ENCODE measurements around the gene AQP5.

Gene AQP5

DNA sequence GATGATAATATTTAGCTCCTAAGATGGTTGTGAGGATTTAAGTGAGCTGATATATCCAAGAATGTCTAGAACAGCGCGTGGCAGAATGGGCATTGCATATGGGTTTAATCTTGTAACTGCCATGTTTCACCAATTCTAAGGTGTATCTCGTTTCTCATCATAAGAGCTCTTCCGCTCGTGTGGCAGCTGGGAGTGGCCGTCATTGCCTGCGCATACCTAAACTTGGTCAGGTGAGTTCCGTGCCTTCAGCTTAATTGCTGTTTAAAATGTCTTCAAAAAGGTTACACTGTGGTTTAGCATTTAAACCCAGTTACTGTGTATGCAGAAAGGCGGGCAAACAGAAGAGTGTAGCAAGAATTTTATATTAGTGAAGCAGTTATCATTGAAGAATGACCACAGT is 15.6 kb upstream of the AQP5 start:
- H3K9me3 ChIP-seq (ENCODE audit: control insufficient read depth, low read depth, low read length), result no peaks in the 10 kb centered on the region
- peaks cover 9% of the 10 kb centered on the region for H3K27me3 ChIP-seq (ENCODE audit: control insufficient read depth, insufficient read depth, low read length)
- no peak overlapping the region for H3K9ac ChIP-seq (ENCODE audit: low read length)
- H3K36me3 ChIP-seq (ENCODE audit: control insufficient read depth, low read depth, low read length), result no peaks in the 10 kb centered on the region
- no peak overlapping the region for H3K4me3 ChIP-seq (ENCODE audit: low read length)
- peaks cover 18% of the 10 kb centered on the region for H3K4me1 ChIP-seq (ENCODE audit: control insufficient read depth, low read depth, low read length)
- H3K27ac ChIP-seq (ENCODE audit: low read length), result no peak overlapping the region

GRCh38 chr12:49946497-49946896 is 15.2 kb upstream of the AQP5 start:
- Histone ChIP-seq H3K27me3 (ENCODE audit: control insufficient read depth, insufficient read depth, low read length) (peaks cover 9% of the 10 kb centered on the region), H3K9ac (ENCODE audit: low read length) (no peak overlapping the region), H3K27ac (ENCODE audit: low read length) (no peak overlapping the region), H3K9me3 (ENCODE audit: control insufficient read depth, low read depth, low read length) (no peaks in the 10 kb centered on the region), H3K36me3 (ENCODE audit: control insufficient read depth, low read depth, low read length) (no peaks in the 10 kb centered on the region), H3K4me1 (ENCODE audit: control insufficient read depth, low read depth, low read length) (peaks cover 18% of the 10 kb centered on the region), H3K4me3 (ENCODE audit: low read length) (no peak overlapping the region)

DNA sequence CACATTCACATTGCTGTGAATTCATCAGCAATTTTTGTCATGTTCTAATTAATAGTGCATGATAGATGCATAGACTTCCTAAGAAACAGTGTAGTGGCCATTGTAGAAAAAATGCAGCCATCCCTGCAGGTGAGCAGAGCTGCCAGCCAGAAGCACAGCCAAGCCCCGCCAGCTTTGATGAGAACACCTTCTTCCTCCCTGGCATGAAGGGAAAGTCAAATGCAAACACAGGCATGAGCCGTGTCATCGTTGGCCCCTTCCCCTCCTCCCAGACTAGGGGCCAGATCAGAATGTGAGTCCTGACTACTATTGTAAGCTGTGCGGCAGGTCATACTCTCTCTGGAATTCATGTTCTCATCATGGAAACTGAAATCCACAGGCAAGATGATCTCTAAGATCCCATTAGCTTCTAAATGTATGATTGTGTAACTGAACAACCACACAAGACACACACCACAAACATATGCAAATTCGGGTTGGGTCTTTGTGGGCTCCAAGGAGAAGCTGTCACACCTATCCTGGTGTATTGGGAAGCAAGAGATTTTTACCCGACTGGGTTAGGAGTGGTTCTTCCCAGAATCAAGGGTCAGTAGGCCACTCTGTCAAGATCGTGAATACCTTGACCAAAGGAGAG is 14.0 kb upstream of the AQP5 start:
- Histone ChIP-seq H3K27me3 (ENCODE audit: control insufficient read depth, insufficient read depth, low read length) (peaks cover 9% of the 10 kb centered on the region), H3K9me3 (ENCODE audit: control insufficient read depth, low read depth, low read length) (no peaks in the 10 kb centered on the region), H3K4me3 (ENCODE audit: low read length) (no peak overlapping the region), H3K36me3 (ENCODE audit: control insufficient read depth, low read depth, low read length) (no peaks in the 10 kb centered on the region), H3K9ac (ENCODE audit: low read length) (no peak overlapping the region), H3K27ac (ENCODE audit: low read length) (no peak overlapping the region), H3K4me1 (ENCODE audit: control insufficient read depth, low read depth, low read length) (peaks cover 18% of the 10 kb centered on the region)

DNA sequence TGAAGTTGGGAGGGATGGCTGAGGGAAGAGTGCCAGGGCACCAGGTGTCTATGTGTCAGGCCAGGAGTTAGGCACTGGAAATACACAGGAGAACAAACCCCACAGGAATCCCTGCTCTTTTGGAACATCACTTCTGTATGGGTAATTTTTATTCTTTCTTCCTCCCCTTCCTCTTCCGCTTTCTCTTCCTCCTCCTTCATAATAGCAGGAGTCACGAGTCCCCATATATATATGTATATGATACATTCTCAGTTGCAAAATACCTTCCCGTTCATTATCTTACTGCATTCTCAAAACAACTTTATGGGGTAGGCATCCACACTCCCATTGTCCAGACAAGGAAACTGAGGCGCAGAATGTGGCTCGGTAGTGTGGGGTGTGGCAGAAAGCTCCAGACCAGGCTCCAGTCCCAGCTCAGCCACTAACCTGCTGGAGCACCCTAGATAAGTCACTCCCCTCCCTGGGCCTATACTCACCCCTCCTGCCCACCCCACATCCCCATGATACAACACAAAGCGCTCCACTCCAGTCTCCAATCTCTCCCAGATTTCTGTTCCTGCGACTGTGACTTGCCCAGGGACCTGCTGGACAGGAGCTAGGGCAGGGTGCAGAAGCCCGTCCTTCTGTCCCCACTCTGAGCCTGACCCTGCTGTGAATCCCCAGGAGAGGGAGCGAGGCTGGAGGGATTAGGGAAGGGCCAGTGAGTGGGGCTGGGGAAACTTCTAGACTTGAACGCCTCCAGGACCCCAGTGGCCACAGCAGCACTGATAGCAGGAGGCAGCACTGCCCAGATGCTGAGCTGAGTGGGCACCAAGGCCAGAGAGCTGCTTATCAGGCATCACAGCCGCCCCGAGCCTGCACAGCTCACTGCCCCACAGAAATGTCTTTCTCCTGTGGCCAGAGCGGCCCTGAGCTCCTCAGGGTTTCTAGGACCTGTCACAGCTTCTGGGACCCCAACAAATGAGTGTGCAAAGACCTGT is 12.5 kb upstream of the AQP5 start:
- Histone ChIP-seq H3K27ac (ENCODE audit: low read length) (no peak overlapping the region), H3K36me3 (ENCODE audit: control insufficient read depth, low read depth, low read length) (no peaks in the 10 kb centered on the region), H3K27me3 (ENCODE audit: control insufficient read depth, insufficient read depth, low read length) (peaks cover 9% of the 10 kb centered on the region), H3K4me3 (ENCODE audit: low read length) (no peak overlapping the region), H3K4me1 (ENCODE audit: control insufficient read depth, low read depth, low read length) (peaks cover 18% of the 10 kb centered on the region), H3K9ac (ENCODE audit: low read length) (no peak overlapping the region), H3K9me3 (ENCODE audit: control insufficient read depth, low read depth, low read length) (no peaks in the 10 kb centered on the region)

- no peaks in the 10 kb centered on the region for H3K9me3 ChIP-seq (ENCODE audit: control insufficient read depth, low read depth, low read length)
- H3K36me3 ChIP-seq (ENCODE audit: control insufficient read depth, low read depth, low read length), result no peaks in the 10 kb centered on the region
- H3K27me3 ChIP-seq (ENCODE audit: control insufficient read depth, insufficient read depth, low read length), result peaks cover 3% of the 10 kb centered on the region
- no peak overlapping the region for H3K9ac ChIP-seq (ENCODE audit: low read length)
- no peak overlapping the region for H3K27ac ChIP-seq (ENCODE audit: low read length)
- H3K4me3 ChIP-seq (ENCODE audit: low read length), result no peak overlapping the region
- peaks cover 18% of the 10 kb centered on the region for H3K4me1 ChIP-seq (ENCODE audit: control insufficient read depth, low read depth, low read length)
Measured at GRCh38 chr12:49949866-49950265, 11.8 kb upstream of the AQP5 start.

- Histone ChIP-seq H3K36me3 (ENCODE audit: control insufficient read depth, low read depth, low read length) (no peaks in the 10 kb centered on the region), H3K9me3 (ENCODE audit: control insufficient read depth, low read depth, low read length) (no peaks in the 10 kb centered on the region), H3K4me1 (ENCODE audit: control insufficient read depth, low read depth, low read length) (peaks cover 15% of the 10 kb centered on the region), H3K9ac (ENCODE audit: low read length) (no peak within 1 kb of the TSS), H3K27ac (ENCODE audit: low read length) (no peak within 1 kb of the TSS), H3K4me3 (ENCODE audit: low read length) (no peak within 1 kb of the TSS), H3K27me3 (ENCODE audit: control insufficient read depth, insufficient read depth, low read length) (peaks cover under 1% of the 10 kb centered on the region)
Measured at GRCh38 chr12:49950273-49951251, 11.1 kb upstream of the AQP5 start, which contains the start of gene AQP2. TSS of gene AQP2 (plus strand) at chr12:49950737. CDS start at chr12:49950831, 94 bp downstream.

DNA sequence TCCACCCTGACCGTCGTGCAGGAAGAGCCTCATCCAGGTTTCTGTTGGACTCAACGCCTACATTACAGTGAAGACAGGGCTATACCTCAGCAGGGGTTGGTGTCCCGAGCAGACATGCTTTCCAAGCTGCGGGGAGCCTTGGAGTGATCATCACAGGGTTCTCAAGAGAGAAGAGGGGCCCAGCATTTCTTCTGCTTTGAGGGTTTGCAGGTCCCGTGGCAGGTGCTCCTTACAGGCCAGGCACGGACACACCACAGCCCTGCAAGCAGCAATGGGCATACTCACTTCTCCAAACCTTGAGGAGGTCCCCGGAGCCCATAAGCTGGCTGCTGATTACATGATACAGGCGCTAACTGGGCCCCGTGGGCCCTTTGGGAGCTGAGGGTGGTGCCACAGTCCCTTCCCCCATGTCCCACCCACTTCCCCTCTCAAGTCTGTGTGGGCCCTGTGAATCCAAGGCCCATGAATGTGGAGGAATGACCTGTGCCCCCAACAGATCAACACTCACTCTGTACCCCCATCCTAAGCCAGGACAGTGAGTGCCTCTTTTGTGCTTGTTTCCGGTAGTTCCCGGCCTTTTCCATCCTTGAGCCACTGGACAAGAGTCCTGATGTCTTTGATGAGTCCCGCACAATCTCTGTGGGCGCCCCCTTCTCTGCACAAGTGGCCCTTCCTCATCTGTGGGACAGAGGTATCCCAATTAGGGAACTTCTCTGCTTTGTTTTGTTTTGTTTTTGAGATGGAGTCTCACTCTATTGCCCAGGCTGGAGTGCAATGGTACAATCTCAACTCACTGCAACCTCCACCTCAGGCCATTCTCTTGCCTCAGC is 10.0 kb upstream of the AQP5 start:
- Histone ChIP-seq H3K9me3 (ENCODE audit: control insufficient read depth, low read depth, low read length) (no peaks in the 10 kb centered on the region), H3K9ac (ENCODE audit: low read length) (no peak overlapping the region), H3K27ac (ENCODE audit: low read length) (no peak overlapping the region), H3K4me3 (ENCODE audit: low read length) (no peak overlapping the region), H3K4me1 (ENCODE audit: control insufficient read depth, low read depth, low read length) (peaks cover 7% of the 10 kb centered on the region), H3K36me3 (ENCODE audit: control insufficient read depth, low read depth, low read length) (no peaks in the 10 kb centered on the region), H3K27me3 (ENCODE audit: control insufficient read depth, insufficient read depth, low read length) (peaks cover 3% of the 10 kb centered on the region)

- no peak overlapping the region for H3K27ac ChIP-seq (ENCODE audit: low read length)
- no peaks in the 10 kb centered on the region for H3K9me3 ChIP-seq (ENCODE audit: control insufficient read depth, low read depth, low read length)
- no peak overlapping the region for H3K4me3 ChIP-seq (ENCODE audit: low read length)
- no peak overlapping the region for H3K9ac ChIP-seq (ENCODE audit: low read length)
- H3K36me3 ChIP-seq (ENCODE audit: control insufficient read depth, low read depth, low read length), result no peaks in the 10 kb centered on the region
- H3K27me3 ChIP-seq (ENCODE audit: control insufficient read depth, insufficient read depth, low read length), result peaks cover 9% of the 10 kb centered on the region
- H3K4me1 ChIP-seq (ENCODE audit: control insufficient read depth, low read depth, low read length), result peaks cover 5% of the 10 kb centered on the region
Measured at GRCh38 chr12:49952391-49953055, 9.1 kb upstream of the AQP5 start.

DNA sequence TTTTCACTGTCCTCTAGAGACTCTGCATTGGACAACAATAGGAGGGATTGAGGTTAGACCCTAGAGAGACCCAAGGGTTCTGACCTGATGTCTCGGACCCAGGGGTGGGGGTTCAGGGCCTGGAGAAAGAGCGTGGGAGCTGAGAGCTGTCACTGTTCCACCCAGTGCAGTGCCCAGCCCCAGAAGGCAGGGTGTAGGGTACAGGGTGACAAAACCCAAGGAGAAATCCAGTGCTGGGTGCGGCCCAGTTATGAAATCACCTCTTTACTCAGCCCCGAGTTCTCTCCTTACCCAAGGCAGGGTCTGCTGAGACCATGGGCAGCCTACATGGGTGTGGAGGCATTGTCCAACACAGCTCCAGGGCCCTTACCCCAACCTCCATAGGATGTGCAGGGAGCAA is 8.5 kb upstream of the AQP5 start:
- Histone ChIP-seq H3K27ac (ENCODE audit: low read length) (no peak overlapping the region), H3K27me3 (ENCODE audit: control insufficient read depth, insufficient read depth, low read length) (peaks cover 9% of the 10 kb centered on the region), H3K4me1 (ENCODE audit: control insufficient read depth, low read depth, low read length) (no peaks in the 10 kb centered on the region), H3K4me3 (ENCODE audit: low read length) (no peak overlapping the region), H3K9me3 (ENCODE audit: control insufficient read depth, low read depth, low read length) (no peaks in the 10 kb centered on the region), H3K36me3 (ENCODE audit: control insufficient read depth, low read depth, low read length) (no peaks in the 10 kb centered on the region), H3K9ac (ENCODE audit: low read length) (no peak overlapping the region)

All from iPS-18a (cell line).